ENCODE results near the gene NPAS4. TPM values are rescaled to one million over a fixed set of nuclear protein-coding genes. Genes with fewer than 3 reads are reported as not detected.
"Not testable (repeated sequence)": the region's sequence is repeated elsewhere in the genome, so short reads cannot be mapped to it uniquely, and the experiment has no call there.

Gene NPAS4
- 0.43 and 0.72 TPM in 2 replicates for polyA plus RNA-seq (2011; rRNA removed)
- 0.19 and 1.2 TPM in 2 replicates for polyA minus RNA-seq (2011; rRNA and poly(A)+ RNA removed)

DNA sequence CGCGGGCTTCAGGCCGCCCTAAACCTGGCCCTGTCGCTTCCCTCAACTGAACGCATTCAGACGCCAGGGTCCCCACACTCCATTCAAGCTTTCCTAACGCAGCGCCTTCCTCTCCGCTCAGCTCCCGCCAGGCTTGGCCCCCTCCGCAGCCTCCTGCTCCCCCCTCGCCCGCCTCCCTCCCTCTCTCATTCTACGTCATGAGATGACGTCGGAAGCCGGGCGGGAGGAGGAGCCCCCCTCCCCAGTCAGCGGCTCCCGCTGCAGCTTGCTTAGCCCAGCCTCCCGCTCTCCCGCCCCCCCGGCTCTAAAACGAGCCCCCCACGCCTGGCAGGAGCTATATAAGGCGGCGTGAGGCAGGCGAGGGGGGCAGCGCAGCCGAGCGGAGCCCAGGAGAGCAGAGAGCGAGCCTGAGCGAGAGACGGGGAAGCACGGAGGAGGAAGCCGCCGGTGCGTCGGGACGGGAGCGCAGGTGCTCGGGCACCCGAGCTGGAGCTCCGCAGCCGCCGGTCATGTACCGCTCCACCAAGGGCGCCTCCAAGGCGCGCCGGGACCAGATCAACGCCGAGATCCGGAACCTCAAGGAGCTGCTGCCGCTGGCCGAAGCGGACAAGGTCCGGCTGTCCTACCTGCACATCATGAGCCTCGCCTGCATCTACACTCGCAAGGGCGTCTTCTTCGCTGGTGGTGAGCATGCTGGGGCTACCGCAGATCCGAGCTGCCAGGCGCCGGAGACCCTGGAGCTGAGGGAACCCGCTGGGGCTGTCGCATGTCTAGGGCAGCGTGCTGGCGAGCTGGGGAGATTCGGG lies at the start of gene NPAS4:
TSS of gene NPAS4 (plus strand) at position 365 of the 806 bp plus-strand sequence. CDS start at position 510, 145 bp downstream.
- Histone ChIP-seq H3K4me3 (ENCODE audit: low read depth, low read length) (no peak within 1 kb of the TSS), H3K36me3 (ENCODE audit: control insufficient read depth, insufficient read depth, low read length) (peaks cover 6% of the 10 kb centered on the region), H3K27me3 (ENCODE audit: control insufficient read depth, insufficient read depth, low read length) (peaks cover 6% of the 10 kb centered on the region; the same call in 1 of the 2 replicates)
- POLR2A ChIA-PET = interaction anchor here (0.6 to 1.2 kb wide), 3 partner anchors 59 to 131 kb away, joined by 3 read pairs; partner anchors contain the start of gene DPP3
- TF ChIP-seq, protein P1, sequence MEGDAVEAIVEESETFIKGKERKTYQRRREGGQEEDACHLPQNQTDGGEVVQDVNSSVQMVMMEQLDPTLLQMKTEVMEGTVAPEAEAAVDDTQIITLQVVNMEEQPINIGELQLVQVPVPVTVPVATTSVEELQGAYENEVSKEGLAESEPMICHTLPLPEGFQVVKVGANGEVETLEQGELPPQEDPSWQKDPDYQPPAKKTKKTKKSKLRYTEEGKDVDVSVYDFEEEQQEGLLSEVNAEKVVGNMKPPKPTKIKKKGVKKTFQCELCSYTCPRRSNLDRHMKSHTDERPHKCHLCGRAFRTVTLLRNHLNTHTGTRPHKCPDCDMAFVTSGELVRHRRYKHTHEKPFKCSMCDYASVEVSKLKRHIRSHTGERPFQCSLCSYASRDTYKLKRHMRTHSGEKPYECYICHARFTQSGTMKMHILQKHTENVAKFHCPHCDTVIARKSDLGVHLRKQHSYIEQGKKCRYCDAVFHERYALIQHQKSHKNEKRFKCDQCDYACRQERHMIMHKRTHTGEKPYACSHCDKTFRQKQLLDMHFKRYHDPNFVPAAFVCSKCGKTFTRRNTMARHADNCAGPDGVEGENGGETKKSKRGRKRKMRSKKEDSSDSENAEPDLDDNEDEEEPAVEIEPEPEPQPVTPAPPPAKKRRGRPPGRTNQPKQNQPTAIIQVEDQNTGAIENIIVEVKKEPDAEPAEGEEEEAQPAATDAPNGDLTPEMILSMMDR (IDR thresholded peaks at IDR 0.05; ENCODE audit: insufficient read depth, low read depth, low read length) = no peak
- CTCF ChIA-PET = interaction anchor here (0.9 to 22.5 kb wide), 9 partner anchors 9 to 258 kb away, joined by 3 to 400 read pairs (median 5); partner anchors contain the start of genes MRPL11 and YIF1A
- DNase-seq (ENCODE audit: low read depth) = no peak

DNA sequence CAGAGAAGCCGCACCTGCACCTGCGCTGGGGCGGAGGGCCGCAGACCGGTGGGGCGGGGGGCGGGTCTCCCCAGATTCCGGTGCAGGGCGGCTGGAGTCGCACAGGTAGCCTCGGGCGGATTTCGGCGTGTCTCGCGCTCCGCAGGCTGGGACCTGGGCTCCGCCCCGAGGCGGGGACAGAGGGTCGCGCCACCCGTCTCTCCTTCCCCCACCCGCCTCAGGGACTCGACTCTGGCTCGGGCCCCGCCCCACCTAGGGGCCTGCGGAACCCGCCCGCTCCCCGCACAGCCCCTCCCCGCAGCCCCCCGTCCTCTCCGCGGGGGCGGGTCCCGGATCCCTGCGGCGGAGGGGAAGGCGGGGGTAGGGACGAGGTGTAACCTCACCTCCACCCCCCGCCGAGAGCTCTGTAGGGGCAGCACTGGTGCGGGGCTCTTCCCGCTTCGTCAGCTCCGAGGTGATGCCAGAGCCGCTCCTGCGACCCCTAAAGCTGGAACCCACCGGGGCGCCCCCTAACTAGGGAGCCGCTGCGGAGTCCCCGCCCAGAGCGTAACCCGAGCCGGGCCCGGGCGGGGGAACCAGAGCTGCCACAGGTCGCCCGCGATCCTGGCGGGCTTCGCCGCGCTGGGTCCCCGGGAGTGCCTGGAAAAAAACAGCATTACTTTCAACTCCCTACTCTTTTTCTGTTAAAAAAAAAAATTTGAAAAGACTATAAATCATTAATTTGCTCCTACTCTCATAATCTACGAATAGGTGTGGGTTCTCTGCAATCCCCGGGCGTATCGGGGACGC lies 49.0 kb upstream of the NPAS4 start, which contains the start of gene SLC29A2:
TSS of gene SLC29A2 (minus strand) at position 134 of the 789 bp plus-strand sequence. CDS start 169 bp downstream, outside the sequence.
- Histone ChIP-seq H3K4me3 (ENCODE audit: low read depth, low read length) (peak within 1 kb of the TSS; percentile 58), H3K36me3 (ENCODE audit: control insufficient read depth, insufficient read depth, low read length) (no peaks in the 10 kb centered on the region), H3K27me3 (ENCODE audit: control insufficient read depth, insufficient read depth, low read length) (peaks cover 7% of the 10 kb centered on the region; the same call in 1 of the 2 replicates)
- ChIA-PET CTCF (interaction anchor here (0.7 to 5.1 kb wide), 6 partner anchors 8 to 60 kb away, joined by 3 to 35 read pairs (median 4); no protein-coding TSS in a partner anchor), POLR2A (no interaction called here)
- DNase-seq (ENCODE audit: low read depth) = no peak
- TF ChIP-seq, protein P1 (IDR thresholded peaks at IDR 0.05; ENCODE audit: insufficient read depth, low read depth, low read length) = no peak

DNA sequence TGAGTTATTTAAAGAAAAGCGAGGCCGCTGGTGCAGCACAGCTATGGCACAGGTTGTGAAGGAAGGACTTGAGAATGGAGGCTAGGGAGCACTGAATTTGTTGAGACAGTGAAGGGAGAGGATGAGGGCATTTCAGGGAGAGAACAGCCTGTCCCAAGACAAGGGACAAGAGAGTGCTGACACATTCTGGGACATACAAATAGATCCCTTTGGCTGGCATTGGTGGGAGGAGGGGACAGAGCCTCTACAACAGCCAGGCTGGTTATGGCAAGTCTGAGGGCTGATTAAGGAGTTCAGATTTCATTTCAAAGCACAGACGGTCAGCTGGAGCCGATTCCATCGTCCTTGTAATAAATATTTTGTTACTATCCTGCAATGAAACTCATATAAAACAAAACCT lies 47.6 kb upstream of the NPAS4 start:
- Histone ChIP-seq H3K36me3 (ENCODE audit: control insufficient read depth, insufficient read depth, low read length) (no peaks in the 10 kb centered on the region), H3K4me3 (ENCODE audit: low read depth, low read length) (no peak overlapping the region), H3K27me3 (ENCODE audit: control insufficient read depth, insufficient read depth, low read length) (peaks cover 7% of the 10 kb centered on the region; the same call in 1 of the 2 replicates)
- ChIA-PET CTCF (interaction anchor here (1.7 to 5.7 kb wide), 3 partner anchors 12 to 36 kb away, joined by 3 to 40 read pairs (median 35); no protein-coding TSS in a partner anchor), POLR2A (no interaction called here)
- DNase-seq (ENCODE audit: low read depth) = no peak
- TF ChIP-seq, protein P1 (IDR thresholded peaks at IDR 0.05; ENCODE audit: insufficient read depth, low read depth, low read length) = no peak

DNA sequence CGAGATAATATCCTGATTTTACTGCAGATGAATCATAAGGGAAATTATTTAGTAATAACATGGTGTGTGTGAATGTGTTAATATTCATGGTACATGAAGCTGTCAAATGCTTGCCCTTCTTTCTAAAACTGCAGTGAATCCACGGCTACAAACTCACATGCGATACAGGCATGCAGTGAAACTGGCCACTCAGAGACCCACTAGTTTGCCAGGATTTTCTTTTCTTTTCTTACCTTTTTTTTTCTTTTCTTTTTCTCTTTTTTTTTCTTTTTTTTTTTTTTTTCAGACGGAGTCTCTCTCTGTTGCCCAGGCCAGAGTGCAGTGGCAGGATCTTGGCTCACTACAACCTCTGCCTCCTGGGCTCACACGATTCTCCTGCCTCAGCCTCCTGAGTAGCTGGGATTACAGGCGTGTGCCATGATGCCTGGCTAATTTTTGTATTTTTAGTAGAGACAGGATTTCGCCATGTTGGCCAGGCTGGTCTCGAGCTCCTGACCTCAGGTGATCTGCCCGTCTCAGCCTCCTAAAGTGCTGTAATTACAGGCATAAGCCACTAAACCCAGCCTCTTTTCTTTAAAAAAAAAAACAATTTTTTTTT lies 47.0 kb upstream of the NPAS4 start:
- H3K4me3 ChIP-seq (ENCODE audit: low read depth, low read length); H3K36me3 ChIP-seq (ENCODE audit: control insufficient read depth, insufficient read depth, low read length); DNase-seq (ENCODE audit: low read depth); POLR2A ChIA-PET; H3K27me3 ChIP-seq (ENCODE audit: control insufficient read depth, insufficient read depth, low read length): not testable (repeated sequence)
- CTCF ChIA-PET = interaction anchor here (1.7 to 5.7 kb wide), 4 partner anchors 12 to 38 kb away, joined by 3 to 40 read pairs (median 20); partner anchors contain the start of gene RIN1

DNA sequence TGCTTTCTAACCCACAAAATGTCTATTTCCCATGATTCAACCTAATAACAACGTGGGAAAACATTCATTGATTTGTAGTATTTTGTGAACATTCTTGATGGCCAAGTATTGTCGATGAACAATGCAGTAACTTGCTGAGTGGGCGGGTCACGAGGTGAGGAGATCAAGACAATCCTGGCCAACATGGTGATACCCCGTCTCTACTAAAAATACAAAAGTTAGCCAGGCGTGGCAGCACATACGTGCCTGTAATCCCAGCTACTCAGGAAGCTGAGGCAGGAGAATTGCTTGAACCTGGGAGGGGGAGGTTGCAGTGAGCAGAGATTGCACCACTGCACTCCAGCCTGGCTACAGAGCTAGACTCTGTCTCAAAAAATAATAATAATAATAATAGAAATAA lies 40.6 kb upstream of the NPAS4 start:
- CTCF ChIA-PET = interaction anchor here (1.5 kb wide), 2 partner anchors 9 to 11 kb away, joined by 4 to 11 read pairs; no protein-coding TSS in a partner anchor
- H3K36me3 ChIP-seq (ENCODE audit: control insufficient read depth, insufficient read depth, low read length); H3K27me3 ChIP-seq (ENCODE audit: control insufficient read depth, insufficient read depth, low read length); DNase-seq (ENCODE audit: low read depth); H3K4me3 ChIP-seq (ENCODE audit: low read depth, low read length); POLR2A ChIA-PET: not testable (repeated sequence)

DNA sequence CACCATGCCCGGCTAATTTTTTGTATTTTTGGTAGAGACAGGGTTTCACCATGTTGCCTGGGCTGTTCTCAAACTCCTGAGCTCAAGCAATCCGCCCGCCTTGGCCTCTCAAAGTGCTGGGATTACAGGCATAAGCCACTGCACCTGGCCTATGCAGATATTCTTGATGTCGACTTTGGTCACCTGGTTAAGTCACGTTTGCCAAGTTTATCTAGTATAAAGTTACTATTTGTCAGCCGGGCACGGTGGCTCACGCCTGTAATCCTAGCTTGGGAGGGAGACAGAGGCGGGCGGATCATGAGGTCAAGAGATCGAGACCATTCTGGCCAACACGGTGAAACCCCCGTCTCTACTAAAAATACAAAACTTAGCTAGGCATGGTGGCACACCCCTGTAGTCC lies 36.5 kb upstream of the NPAS4 start:
- not testable (repeated sequence) for H3K27me3 ChIP-seq (ENCODE audit: control insufficient read depth, insufficient read depth, low read length); H3K4me3 ChIP-seq (ENCODE audit: low read depth, low read length); DNase-seq (ENCODE audit: low read depth); H3K36me3 ChIP-seq (ENCODE audit: control insufficient read depth, insufficient read depth, low read length)
- CTCF ChIA-PET = interaction anchor here (0.6 to 6.8 kb wide), 8 partner anchors 8 to 1538 kb away, joined by 3 to 188 read pairs (median 4); partner anchors contain the start of genes CD248 and RBM4B
- POLR2A ChIA-PET = interaction anchor here (0.6 kb wide), 1 partner anchor 205 kb away, joined by 4 read pairs; no protein-coding TSS in a partner anchor

Data from BJ (cell line).